ENCODE measurements around the gene FAIM2. TPM values are rescaled to one million over a fixed set of nuclear protein-coding genes. Genes with fewer than 3 reads are reported as not detected.

FAIM2 gene
- total RNA-seq, 2 donors from 2014 or later = 2.8 TPM

DNA sequence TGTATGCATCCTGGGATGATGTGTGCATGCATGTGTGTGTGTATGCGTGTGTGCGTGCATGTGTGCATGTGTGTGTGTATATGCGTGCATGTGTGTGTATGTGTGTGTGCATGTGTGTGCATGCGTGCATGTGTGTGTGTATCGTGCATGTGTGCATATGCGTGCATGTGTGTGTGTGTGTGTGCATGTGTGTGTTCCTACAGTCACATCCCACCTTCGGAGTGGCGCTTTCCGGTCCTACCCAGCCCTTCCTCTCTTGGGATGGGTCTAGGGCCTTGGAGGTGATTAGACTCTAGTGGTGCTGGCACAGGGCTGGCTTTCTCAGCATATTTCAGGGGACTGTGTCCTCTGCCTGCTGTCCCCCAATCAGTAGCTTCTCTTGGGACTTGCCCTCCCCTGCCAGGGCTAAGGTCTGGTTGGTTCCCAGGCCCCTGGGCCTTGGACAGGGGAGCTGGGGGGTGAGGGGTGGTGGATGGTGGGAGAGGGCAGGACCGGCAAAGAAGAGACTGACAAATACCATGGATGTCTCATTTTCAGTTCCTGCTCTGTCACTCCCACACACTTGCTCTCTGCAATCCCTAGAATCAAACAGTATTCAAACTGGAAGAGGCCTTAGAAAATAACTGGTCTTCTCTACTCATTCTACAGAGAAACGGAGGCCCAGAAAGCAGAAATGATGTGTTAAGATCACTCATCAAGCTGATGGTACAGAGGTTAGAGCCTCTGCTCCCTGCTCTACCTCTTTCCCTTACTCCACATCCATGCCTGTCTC is 21.9 kb upstream of the FAIM2 start:
- TF ChIP-seq, protein P1, sequence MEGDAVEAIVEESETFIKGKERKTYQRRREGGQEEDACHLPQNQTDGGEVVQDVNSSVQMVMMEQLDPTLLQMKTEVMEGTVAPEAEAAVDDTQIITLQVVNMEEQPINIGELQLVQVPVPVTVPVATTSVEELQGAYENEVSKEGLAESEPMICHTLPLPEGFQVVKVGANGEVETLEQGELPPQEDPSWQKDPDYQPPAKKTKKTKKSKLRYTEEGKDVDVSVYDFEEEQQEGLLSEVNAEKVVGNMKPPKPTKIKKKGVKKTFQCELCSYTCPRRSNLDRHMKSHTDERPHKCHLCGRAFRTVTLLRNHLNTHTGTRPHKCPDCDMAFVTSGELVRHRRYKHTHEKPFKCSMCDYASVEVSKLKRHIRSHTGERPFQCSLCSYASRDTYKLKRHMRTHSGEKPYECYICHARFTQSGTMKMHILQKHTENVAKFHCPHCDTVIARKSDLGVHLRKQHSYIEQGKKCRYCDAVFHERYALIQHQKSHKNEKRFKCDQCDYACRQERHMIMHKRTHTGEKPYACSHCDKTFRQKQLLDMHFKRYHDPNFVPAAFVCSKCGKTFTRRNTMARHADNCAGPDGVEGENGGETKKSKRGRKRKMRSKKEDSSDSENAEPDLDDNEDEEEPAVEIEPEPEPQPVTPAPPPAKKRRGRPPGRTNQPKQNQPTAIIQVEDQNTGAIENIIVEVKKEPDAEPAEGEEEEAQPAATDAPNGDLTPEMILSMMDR (IDR thresholded peaks at IDR 0.05) = no peak
- H3K4me3 ChIP-seq = no peak overlapping the region
- H3K9me3 ChIP-seq = no peaks in the 10 kb centered on the region
- H3K27me3 ChIP-seq (replicated peaks; ENCODE audit: insufficient read depth) = no peaks in the 10 kb centered on the region
- H3K4me1 ChIP-seq (ENCODE audit: control insufficient read depth in 1 of 2, low read depth in 2 of 2) = no peaks in the 10 kb centered on the region
- ATAC-seq (ENCODE audit: insufficient number of reproducible peaks, low FRiP score, low read depth) (no peak), DNase-seq (ENCODE audit: low spot score) (no peak)
- H3K27ac ChIP-seq = no peak overlapping the region
- H3K36me3 ChIP-seq = no peaks in the 10 kb centered on the region

DNA sequence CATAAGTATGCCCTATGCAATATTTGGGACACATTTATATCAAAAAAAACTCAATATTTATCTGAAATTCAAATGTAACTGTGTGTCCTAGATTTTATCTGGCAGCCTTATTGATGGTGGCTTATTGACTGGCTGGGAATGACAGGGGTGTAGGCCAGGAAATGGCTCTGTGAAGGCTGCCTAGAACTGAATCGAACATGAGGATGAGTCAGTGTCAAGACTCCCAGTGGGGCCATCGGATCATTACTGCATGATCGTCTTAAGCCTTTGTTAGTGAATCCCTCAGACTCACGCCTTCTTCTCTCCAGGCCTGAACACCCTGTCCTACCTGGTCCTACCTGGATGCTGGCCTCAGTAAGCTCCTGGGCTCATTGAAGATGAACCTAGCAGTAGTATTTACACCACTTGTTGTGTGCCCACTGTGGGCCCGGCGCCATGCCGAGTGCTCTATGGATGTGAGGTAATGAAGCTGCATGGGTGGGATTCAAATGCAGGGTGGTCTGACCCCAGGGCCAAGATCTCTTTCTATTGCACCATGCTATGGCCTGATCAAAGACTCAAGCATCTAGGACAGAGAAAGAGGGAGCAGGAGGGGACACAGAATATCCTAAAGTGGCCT is 21.0 kb upstream of the FAIM2 start:
- Histone ChIP-seq H3K9me3 (no peaks in the 10 kb centered on the region), H3K4me3 (no peak overlapping the region), H3K36me3 (no peaks in the 10 kb centered on the region), H3K27ac (no peak overlapping the region), H3K4me1 (ENCODE audit: control insufficient read depth in 1 of 2, low read depth in 2 of 2) (no peaks in the 10 kb centered on the region), H3K27me3 (replicated peaks; ENCODE audit: insufficient read depth) (no peaks in the 10 kb centered on the region)
- DNase-seq (ENCODE audit: low spot score) = no peak
- ATAC-seq (ENCODE audit: insufficient number of reproducible peaks, low FRiP score, low read depth) = no peak
- TF ChIP-seq, protein P1 (IDR thresholded peaks at IDR 0.05) = no peak

DNA sequence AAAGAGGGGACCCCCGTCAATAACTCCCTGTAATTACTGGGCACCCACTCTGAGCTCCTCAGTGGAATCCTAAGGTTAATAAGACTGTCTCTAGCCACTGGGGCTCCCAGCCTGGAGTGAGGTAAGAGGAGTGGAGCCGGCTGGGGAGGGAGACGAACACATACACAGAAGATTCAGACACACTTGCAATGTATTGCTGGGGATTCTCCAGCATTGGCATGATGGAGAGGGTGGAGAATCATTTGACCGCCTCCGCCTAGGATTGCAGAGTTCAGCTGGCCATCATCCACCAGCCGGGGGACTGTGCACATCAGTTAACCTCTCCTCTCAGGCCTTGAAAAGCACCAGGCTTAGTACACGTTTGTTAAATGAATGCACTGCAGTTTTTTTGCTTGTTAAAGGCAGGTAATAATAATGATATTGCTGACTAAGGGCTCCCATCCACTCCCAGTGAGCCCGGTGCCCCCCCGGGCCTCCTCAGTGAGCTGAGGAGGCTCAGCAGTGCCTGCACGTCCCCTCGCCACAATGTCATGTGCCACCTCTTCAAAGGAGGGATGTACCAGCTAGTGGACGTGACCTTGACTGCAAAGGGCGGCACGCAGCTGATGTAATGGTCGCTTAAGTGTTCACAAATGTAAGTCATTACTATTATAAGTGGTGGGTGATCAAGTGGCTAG is 20.3 kb upstream of the FAIM2 start:
- no peak for DNase-seq (ENCODE audit: low spot score)
- no peak overlapping the region for H3K27ac ChIP-seq
- H3K9me3 ChIP-seq = no peaks in the 10 kb centered on the region
- TF ChIP-seq, protein P1 (IDR thresholded peaks at IDR 0.05) = no peak
- no peak overlapping the region for H3K4me3 ChIP-seq
- no peaks in the 10 kb centered on the region for H3K4me1 ChIP-seq (ENCODE audit: control insufficient read depth in 1 of 2, low read depth in 2 of 2)
- no peaks in the 10 kb centered on the region for H3K36me3 ChIP-seq
- ATAC-seq (ENCODE audit: insufficient number of reproducible peaks, low FRiP score, low read depth) = no peak
- H3K27me3 ChIP-seq (replicated peaks; ENCODE audit: insufficient read depth) = no peaks in the 10 kb centered on the region

DNA sequence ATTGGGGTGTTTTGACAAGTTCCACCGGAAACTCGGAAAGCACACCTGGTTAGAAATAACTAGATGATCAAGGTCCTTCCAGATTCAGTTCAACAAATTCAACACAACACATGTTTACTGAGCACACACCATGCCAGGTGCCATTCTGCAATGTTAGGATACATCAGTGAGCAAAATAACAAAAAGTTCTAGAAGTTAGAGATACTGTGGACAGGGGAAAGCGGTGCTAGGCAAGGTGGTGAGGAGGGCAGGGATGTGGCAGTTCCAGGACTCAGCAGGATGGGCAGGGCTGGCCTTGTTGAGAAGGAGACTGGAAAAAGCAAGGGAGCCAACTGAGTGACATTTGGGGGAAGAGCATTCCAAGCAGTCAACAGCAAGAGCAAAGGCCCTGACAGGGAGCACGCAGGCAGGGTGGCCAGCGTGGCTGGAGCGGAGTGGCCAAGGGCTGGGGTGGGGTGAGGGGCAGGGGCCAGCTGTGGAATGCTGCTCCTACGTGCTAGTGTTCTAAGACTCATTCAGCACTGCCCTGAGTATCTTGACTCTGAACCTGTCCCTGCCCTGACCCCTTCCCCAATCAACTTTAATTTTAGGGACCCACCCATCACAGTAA is 19.4 kb upstream of the FAIM2 start:
- ATAC-seq (ENCODE audit: insufficient number of reproducible peaks, low FRiP score, low read depth) = no peak
- TF ChIP-seq, protein P1 (IDR thresholded peaks at IDR 0.05) = no peak
- no peak overlapping the region for H3K27ac ChIP-seq
- no peaks in the 10 kb centered on the region for H3K9me3 ChIP-seq
- no peak for DNase-seq (ENCODE audit: low spot score)
- no peaks in the 10 kb centered on the region for H3K4me1 ChIP-seq (ENCODE audit: control insufficient read depth in 1 of 2, low read depth in 2 of 2)
- no peaks in the 10 kb centered on the region for H3K27me3 ChIP-seq (replicated peaks; ENCODE audit: insufficient read depth)
- H3K4me3 ChIP-seq = no peak overlapping the region
- no peaks in the 10 kb centered on the region for H3K36me3 ChIP-seq

All from thoracic aorta (tissue), 2 donors.